LNCAP (cell line): ENCODE results near the gene FKBP5.

Source experiments
- TF ChIP-seq, protein P1 (sequence below): fragments of 450-650 bp; IDR thresholded peaks from 2 replicates; pipeline ENCODE4 v1.5.1; 2017; ENCODE audit warnings: mild to moderate bottlenecking

FKBP5 gene

DNA sequence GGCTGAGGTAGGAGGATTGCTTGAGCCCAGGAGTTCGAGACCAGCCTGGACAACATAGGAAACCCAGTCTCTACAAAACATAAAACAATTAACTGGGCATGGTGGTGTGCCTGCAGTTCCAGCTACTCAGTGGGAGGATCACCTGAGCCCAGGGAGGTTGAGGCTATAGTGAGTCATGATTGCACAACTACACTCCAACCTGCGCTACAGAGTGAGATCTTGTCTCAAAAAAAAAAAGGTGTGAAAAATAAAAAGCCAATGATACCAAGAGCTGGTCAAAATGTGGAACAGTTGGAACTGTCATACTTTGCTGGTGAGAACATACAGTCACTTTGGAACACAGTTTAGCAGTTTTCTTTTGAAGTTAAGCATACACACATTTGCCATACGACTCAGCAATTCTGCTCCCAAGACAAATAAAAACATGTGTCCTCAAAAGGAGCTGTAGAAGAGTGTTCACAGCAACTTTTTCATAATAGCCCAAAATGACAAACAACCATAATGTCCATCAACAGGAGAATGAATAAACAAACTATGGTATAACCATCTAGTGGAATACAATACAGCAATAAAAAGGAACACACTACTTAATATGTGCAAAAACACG is 21.6 kb upstream of the FKBP5 start:
- TF ChIP-seq, protein P1, sequence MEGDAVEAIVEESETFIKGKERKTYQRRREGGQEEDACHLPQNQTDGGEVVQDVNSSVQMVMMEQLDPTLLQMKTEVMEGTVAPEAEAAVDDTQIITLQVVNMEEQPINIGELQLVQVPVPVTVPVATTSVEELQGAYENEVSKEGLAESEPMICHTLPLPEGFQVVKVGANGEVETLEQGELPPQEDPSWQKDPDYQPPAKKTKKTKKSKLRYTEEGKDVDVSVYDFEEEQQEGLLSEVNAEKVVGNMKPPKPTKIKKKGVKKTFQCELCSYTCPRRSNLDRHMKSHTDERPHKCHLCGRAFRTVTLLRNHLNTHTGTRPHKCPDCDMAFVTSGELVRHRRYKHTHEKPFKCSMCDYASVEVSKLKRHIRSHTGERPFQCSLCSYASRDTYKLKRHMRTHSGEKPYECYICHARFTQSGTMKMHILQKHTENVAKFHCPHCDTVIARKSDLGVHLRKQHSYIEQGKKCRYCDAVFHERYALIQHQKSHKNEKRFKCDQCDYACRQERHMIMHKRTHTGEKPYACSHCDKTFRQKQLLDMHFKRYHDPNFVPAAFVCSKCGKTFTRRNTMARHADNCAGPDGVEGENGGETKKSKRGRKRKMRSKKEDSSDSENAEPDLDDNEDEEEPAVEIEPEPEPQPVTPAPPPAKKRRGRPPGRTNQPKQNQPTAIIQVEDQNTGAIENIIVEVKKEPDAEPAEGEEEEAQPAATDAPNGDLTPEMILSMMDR: no peak

DNA sequence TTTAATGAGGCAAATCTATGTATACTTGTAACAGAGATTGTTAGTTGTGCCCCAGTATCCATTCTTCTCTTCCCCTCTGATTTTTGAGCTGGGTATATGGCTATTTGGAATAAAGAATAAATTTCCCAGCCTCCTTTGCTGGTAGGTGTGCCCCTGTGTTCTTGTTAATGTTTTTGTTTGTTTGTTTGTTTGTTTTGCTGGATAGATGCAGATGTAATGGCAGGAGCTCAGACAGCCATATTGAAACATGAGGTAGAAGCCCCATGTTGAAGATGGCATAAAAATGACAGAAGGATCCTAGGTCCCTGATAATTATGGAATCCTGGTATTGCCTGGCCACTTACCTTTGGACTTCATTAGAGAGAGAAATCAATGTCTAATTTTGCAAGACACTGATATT is 19.9 kb upstream of the FKBP5 start:
- TF ChIP-seq, protein P1: no peak

DNA sequence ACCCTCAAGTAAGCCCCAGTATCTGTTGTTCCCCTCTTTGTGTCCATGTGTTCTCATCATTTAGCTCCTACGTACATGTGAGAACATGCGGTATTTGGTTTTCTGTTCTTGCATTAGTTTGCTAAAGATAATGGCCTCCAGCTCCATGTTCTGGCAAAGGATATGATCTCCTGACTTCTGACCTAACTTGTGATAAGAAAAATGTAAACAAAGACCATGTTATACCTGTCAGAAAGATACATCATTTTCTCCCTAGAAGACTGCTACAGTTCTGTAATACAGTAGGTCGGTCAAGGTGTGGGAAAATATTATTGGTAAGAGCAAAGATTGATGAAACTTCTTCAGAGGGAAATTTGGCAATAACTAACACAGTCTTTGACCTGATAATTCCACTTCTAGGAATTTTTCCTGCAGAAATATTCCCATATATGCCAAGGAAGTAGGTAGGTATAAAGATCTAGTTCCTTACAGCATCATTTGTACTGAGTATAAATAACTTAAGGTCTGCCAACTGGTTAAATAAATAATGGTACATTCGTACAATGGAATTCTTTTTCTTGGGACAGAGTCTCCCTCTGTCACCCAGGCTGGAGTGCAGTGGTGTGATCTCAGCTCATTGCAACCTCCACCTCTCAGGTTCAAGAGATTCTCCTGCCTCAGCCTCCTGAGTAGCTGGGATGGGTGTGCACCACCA is 19.1 kb upstream of the FKBP5 start:
- TF ChIP-seq, protein P1: no peak

DNA sequence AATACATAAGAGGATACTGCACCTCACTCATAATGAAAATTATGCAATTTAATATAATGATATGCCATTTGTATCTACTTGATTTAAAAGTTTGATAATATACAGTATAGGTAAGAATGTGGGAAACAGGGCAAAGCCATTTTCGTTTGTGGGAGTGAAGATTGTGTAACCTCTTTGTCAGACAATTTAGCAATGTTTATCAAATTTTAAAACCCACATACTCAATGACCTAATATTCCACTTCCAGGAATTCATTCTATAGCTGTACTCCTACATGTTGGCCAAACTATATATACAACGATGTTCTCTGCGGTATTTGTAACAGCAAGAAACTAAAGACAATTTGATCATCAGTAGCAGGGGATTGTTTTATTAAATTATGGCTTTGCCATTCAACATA is 17.8 kb upstream of the FKBP5 start:
- TF ChIP-seq, protein P1: no peak

DNA sequence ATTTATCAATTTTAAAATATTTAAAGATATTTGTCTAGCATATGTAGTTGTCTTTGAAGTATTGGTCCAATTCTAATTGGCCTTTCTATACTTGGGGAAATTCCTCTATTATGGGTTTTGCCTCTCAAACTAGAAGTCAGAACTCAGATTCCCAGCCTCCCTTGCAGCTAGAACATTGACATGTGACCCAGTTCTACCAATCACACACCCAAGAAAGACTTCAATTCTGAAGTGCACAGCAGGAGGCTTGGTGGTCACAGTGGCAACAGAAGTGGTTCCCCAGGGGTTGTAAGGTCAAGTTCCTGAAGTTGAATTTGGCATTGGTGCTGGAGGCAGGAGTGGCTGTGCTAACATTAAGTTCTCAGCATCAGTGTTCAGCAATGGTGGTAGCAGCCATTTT is 14.8 kb upstream of the FKBP5 start:
- TF ChIP-seq, protein P1: no peak

DNA sequence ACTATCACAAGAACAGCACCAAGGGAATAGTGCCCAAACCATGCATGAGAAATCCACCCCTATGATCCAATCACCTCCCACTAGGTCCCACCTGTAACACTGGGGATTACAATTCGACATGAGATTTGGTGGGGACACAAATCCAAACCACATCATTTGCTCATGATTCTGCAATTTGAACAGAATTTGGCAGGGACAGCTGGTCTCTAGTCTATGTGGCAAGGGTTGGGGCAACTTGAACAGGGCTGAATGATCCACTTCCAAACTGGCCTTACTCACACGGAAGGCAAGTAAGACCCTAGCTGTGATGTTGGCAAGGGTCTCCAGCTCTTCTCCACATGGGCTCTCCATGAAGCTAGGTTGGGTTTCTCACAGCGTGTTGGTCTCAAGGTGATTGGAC is 10.1 kb upstream of the FKBP5 start:
- TF ChIP-seq, protein P1: no peak

DNA sequence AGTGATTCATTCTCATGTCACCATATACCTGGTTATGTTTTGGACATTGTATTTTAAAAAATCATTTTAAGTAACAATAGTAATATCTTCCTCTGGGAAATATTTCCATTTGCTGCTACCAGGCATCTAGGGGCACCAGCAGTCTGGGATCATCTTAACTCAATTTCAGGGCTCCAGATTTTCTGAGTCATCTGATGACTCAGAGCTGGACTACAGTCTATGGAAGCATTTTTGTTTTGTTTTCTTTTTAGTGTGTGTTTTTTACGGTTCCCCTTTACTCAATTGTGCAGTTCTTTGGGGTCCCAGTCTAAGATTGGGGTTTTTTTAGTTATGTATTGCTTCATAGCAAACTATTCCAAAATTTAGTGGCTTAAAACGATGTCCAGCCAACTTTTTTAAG is 5.7 kb upstream of the FKBP5 start:
- TF ChIP-seq, protein P1: no peak
